HG03521 (cell line): Measurements from ENCODE around the gene AAR2.

Experiments
- ATAC-seq: cut with Tn5 transposase; IDR thresholded peaks from one replicate; pipeline ENCODE4 v1.9.1; 2021; ENCODE audit warnings: mild to moderate bottlenecking, moderate library complexity; ENCODE audit not compliant: unreplicated experiment

Gene AAR2

DNA sequence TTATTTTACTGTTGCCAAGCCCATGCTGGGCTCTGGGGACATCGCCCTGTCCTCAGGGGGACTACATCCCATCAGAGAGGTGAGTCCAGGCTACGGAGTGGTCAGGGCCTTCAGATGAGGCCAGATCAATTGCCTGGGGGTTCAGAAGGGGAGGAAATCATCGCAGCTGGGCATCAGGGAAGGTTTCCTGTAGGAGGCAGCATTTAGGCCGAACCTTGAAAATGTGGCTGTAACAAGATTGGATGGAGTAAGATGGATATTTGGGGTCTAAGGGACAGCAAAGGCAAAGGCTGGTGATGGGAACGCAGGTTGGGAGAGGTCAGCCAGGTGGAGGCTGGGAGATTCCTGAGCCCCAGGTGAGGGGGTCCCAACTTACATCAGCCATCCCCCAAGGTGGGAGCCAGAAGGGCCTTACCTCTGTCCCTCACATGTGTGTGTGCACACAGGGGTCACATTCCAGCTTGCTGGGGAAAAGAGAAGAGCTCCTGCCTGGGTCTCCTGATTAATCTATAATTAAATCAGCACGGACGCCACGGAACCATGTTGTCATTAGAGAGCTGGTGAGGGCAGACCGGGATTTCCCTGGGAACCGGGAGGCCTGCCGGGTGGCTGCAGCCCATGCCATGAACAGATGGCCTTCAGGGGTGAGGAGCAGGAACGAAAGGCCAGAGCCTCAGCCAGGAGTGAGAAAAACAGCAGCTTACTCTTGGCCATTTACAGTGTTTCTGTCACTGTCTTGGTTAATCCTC is 39.3 kb downstream of the AAR2 start:
- ATAC-seq = no peak

DNA sequence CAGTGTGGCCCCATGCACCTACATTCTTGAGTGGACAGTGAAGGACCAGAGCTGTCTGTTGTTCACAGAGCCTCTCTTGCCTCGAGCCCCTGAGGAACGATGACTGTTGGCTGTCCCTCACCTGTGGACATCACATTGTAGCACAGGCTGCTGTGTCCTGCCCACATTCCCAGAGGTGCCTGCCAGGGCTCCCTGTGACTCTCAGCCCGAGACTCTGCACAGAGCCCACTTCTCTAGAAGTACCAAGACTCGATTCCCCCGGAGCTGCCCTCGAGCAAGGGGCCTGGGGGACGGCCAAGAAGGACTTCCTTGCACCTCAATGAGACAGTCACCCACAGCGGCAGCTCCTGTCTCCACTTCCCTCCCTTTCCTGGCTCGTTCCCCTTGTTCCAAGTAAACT is 41.3 kb downstream of the AAR2 start:
- ATAC-seq = no peak

DNA sequence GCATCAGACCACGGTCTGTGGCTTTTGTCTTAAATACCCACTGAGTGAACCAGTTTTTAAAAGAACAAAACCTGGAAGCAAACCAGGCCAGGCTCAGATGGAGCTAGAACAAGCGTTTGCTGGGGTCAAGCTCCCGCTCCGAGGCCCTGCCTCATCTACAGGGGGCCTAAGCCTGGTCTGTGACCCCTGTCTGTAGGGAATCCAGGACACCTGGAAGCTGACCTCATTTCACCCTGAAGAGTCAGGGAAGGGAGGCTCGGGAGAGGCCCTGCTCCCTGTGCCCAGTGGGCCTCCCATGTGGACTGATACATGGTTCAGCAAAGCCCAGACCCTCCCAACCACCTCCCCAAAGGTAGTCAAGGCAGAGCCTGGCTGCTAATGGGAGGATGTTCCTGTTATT is 43.1 kb downstream of the AAR2 start:
- no peak for ATAC-seq

DNA sequence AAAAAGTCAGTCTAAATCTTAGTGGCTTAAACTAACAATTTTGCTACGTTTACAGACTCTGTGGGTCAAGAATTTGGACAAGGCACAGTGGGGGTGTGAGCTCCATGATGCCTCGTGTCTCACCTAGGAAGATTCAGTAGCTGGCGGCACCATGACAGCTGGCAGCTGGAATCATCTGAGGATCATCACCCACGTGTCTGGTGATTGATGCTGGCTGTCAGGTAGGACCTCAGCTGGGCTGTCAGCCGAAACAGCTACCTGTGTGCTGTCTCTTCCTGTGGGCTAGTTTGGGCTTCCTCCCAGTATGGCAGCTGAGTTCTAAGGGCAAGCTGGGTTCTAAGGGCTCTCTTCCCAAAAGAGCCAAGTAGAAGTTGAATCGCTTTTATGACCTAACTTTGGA is 43.5 kb downstream of the AAR2 start:
- no peak for ATAC-seq

DNA sequence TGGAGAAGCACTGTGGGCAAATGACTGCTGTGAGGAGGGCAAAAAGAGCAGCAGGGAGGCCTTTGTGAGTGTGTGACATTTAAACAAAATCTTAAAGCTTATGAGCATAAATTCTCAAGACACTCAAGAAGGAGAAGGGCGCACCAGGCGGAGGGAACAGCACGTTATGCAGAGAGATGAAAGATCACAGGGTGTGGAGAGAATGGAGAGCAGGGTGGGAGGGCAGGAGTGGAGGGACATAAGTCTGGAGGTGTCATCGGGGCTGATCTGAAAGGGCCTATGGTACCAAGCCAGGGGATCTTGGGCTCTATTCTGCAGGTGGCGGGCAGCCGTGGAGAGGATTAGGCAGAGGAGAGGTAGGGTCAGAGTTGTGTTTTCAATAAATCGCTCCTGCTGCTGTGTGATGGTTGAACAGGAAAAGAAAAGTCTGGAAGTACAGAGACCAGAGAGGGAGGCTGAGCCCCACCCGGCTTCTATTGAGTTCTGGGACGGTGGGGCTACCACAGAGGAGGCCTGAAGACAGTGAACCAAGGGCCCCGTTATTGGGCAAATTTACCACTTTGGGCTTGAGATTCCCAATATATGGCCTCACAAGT is 45.6 kb downstream of the AAR2 start:
- no peak for ATAC-seq

DNA sequence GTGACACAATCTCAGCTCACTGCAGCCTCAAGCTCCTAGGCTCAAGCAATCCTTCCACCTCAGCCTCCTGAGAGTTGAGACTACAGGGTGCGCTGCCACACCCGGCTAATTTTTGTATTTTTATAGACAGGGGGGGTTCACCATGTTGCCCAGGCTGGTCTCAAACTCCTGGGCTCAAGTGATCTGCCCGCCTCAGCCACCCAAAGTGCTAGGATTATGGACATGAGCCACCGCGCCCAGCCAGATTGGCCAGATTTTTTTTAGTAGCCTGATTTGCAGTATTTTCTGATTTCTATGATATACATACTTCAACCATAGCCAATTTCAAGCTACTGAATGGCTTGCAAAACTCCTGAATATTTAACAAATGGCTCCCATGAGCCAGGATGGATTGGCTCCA is 48.5 kb downstream of the AAR2 start:
- ATAC-seq = no peak

DNA sequence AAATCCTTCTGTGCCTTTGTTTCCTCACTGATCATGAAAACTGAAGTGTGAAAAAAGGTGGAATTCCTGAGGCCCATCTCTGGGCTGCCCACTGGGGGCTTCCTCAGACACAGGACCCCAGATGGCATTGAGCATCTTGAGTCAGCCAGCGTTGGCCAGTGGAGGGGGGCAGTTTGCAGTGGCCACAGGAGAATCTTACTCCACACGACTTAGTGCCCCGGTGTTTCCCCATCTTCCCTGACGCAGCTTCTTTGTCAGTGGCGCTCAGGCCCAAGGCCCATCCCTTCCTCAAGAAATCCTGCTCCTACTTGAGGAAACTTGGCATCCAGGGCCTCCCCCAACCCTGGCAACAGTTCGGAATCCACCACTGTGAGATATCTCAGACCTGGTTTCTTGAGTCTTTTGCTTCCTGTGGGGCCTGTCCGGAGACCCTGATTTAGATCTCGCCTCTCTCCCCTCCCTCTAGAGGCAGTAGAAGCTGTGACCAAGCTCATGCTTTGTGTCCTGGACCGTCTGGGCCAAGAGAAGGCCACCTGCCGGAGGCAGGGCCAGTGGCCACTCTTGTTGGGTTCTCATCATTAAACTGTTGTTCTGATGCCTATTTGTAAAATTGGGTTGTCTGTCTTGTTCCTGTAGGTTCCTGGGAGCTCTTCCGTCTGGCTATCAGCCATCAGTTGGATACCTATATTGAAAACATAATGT is 49.6 kb downstream of the AAR2 start:
- ATAC-seq = no peak

DNA sequence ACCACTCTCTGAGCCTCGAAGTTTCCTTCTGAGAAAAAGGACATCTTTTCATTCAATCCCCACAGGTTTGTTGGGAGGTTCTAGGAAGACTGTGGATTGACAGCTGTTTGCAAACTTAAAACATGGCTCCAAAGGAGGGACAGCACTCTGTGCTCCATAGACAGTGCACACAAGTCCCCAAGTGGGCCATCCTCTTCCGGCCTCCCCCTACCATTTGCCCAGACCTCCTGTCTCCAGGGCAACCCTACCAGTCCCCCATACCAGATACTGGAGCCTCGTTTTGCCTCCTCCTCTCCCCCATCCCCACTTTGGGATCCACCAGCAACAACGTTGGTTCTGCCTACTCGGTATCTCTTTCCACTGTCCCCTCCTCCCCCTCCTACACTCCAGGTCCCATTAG is 61.4 kb downstream of the AAR2 start:
- ATAC-seq = no peak

DNA sequence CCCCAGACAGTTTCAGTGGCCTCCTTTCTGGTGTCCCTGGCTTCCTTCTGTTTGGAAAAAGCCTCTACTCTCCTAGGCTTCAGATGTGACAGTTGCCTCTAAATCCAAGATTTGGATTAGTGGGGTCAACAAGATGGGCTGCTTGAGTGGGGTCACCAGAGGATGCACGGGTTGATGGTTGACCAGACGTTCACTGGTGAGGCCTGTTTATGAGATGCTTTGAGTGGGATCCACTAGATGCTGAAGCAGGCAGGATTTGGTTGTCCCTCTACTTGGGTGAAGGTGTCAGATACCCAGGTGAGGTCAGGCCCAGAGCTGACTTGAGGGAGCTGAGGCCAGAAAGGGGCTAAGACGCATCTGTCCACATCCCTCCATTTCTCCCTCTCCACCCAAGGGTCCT is 61.8 kb downstream of the AAR2 start:
- ATAC-seq = no peak

DNA sequence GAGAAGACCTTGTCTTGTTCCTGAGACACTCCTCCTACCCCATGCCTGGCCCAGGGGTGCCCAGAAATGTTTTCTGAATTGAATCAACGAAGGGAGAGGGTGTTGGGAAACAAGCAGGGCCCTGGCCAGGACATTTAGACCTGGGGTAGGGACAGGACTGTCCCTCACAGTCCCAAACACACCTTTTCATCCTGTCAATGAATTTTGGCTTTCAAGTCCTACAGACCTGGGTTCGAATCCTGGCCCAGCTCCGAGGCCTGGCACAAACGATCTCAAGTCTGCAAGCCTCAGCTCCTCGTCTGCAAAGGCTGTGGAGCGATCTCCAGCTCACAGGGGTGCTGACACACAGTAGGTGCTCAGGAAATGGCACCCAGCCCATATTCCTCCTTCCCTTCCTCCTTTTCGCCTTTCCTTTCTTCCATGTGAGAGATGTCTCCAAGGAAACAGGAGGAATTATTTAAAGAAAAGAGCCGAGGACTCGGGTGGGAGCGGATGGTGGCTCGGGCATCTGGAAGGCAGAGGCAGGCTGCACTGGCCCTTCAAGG is 62.6 kb downstream of the AAR2 start:
- no peak for ATAC-seq

DNA sequence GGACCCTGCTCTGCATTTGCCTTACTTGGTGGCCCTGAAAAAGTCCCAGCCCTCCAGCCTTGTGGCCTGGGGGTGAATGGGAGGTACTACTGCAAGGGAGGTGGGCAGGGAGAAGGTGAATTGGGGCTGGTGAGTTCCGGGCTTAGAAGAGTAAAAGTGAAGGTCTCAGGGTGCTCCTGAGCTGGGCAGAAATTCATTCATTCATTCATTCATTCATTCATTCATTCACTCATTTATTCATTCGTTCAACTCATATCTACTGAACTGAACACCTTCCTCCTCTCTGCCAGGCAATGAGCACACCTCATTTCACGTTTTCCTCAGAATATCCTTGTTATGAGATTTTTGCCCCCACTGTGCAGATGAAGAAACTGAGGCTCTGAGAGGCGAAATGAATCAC is 63.2 kb downstream of the AAR2 start:
- ATAC-seq = no peak

DNA sequence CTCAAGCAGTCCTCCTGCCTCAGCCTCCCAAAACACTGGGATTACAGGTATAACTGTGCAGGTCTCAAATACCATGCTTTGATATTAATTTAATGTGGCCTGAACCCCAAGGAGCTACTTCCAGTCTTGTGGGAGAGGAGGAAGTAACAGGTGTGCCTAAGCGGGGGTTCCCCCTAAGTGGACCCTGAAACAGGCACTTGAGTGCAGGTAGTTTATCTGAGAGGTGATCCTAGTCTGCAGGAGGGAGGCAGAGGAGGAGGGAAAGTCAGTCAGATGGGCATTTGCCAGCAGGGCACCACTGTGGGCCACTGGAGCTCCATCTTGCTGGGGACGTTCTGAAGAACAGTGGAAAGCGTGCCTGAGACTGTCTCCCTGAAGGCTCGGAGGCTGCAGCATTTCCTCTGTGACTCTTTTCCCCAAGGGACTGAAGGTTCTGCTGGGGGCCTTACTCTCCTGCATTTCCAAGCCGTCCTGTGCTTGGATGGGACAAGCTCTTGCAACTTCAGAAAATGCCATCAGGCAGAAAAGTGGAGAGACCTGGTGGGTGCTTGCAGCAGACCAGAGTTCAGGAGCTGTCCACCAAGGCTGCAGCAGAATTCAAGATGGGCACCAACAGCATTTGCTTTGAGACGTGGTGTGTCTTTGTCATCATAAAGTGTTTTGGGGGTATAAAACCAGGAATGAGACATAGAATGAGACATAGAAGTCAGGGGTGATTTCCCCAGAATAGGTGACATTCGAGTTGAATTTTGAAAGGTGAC is 65.3 kb downstream of the AAR2 start:
- no peak for ATAC-seq

DNA sequence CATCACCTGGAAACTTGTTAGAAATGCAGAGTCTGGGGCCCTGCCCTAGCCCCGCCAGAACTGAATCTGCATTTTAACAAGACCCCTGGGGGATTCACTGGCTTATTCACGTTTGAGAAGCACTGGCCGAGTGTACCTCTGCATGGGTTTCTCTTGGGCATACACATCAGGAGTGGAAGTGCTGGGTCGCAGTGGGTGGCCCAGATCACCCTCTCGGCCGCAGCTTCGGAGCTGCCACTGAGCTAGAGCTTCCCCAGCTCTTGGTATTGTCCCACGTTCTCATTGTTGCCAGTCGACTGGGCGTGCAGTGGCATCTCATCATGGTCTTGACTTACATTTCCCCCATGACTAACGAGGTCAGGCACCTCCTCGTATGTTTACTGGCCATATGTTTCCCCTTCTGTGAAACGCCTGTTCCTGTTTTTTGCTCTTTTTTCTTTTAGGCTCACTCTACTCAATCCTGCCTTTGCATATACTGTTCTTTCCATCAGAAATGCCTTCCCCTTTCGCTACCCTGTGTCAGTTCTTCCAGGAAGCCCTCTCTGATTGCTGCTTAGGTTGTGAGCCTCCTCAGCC is 66.8 kb downstream of the AAR2 start:
- no peak for ATAC-seq

DNA sequence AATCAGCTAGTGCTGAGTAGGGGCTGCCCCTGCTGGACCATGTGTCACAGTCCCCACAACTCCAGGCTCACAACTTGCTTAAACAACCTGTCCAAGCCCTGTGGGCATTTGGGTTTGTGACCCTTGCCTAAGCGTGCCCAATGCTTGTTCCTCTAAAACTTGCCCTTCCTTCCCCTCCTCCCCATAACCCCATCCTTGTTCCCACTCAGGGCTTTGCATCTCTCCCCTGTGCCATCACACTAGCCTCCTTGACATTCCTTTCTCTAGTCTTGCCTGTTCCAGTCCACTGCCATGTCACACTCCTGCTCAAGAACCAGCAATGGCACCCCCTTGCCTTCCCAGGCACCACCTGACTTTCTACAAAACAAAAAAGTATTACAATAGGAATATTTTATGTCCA is 67.6 kb downstream of the AAR2 start:
- ATAC-seq = no peak

DNA sequence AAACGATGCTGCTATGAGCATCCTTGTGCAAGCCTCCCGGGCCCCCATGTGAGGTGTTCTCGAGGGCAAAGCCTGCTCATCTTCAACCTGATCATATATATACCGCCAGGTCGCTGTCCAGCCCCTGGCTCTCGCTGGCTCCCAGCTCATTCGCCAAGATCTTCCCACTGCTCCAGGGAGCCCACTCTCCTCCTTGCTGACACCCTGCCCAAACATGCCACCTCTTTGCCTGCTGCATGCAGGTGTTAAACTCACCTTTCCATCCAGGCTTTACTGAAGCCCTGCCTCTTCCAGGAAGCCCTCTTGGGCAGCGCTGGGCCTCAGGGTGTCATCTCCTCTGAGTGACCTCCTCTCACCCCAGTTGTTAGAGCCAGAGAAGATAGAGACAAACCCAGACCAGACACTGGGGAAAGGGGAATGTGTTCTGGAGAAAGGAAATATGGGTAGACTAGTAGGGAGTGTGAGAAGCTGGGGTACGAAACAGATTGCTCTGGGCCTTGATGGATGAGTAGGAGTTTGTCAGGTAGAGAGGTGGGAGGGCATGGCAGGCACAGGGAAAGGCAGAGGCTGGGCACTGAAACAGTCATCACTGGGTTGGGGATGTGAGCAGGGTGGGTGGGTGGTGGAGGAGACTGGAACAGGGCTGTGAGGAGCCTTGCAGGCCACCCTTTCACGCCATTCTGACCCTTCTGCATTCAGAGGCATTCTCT is 68.7 kb downstream of the AAR2 start:
- ATAC-seq = no peak

DNA sequence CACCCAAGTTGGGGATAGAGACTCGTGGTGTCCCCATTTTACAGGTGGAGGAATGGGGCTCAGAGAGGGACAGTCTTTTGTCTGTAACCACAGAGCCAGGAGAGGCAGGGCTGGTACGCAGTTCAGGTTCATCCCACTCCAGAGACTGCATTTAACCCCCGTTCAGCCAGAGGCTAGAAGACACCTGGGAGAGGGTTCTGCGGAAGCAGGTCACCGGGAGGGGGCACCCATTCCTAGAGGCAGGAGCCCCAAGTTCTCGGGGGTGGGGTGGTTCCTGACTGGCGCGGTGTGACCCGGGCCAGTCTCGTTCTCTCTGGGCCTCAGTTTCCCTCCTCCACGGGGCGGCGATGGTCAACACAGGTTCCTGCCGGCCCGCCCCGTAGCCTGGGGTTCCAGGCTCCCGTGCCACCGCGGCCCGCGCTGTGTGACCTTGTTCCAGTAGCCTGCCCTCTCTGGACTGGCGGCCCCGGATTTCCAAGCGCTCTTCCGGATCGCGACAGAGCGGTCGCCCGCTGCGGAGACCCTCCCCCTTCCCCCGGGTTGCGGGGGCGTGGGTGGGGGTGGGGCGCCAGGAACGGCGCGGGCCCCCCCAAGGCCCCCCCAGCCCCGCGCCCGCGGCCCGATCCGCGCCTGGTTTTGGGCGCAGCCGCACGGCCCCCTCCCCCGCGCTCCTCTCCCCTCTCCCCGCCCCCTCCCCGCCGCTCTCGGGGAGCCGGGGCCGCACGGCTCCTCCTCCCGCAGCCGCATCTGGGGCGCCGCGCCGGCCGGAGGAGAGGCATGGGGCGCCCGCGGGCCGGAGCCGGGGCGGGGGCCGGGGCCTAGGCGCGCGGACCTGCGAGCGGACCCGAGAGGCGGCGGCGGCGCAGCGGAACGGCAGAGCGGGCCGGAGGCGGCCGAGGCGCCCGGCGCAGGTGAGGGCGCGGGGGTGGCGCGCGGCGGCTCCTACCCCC is 69.6 kb downstream of the AAR2 start, which contains the start of gene DLGAP4:
Gene DLGAP4, plus strand, starts transcription at position 738 of the 950 bp plus-strand sequence. CDS start 125,379 bp downstream, outside the sequence.
- ATAC-seq = no peak
